IMR-90 (cell line): ENCODE measurements around the gene FBXO44. TPM values are rescaled to one million over a fixed set of nuclear protein-coding genes. Genes with fewer than 3 reads are reported as not detected.

Source experiments
- ATAC-seq: fragments of 200-7000 bp; cut with Tn5 transposase; 2 replicates; pipeline ENCODE4 v1.9.1; 2020; ENCODE audit warnings: low read depth, mild to moderate bottlenecking, moderate library complexity
- BruUV-seq: library from RNA; stranded (reverse); fragments of 400-500 nt; replicated peaks from 2 replicates; lab custom pipeline; 2021; lab: Mats Ljungman, UMichigan
- CTCF ChIA-PET: fragments of 300-600 bp; formaldehyde crosslinking; extraction: SDS; loops from one replicate; lab custom pipeline; 2021; ENCODE audit warnings: antibody characterized with exemption; lab: Yijun Ruan, JAX
- POLR2A ChIA-PET: fragments of 300-600 bp; sonication (Branson Sonifier 250); formaldehyde crosslinking; loops from one replicate; lab custom pipeline; 2022; ENCODE audit warnings: antibody characterized with exemption; ENCODE audit not compliant: unreplicated experiment; lab: Charles Lee
- DNase-seq: peaks from one replicate; pipeline ENCODE4 v3.0.0; 2013
- H2AFZ ChIP-seq: replicated peaks from 2 replicates; pipeline ENCODE3; 2013; ENCODE audit warnings: low read length, mild to moderate bottlenecking; ENCODE audit not compliant: poor library complexity
- H2AK5ac ChIP-seq: 2 replicates; pipeline ENCODE4 v1.6.1; 2013; ENCODE audit warnings: low read depth, low read length, inconsistent platforms
- H2AK9ac ChIP-seq: replicated peaks from 2 replicates; pipeline ENCODE3; 2013; ENCODE audit warnings: mild to moderate bottlenecking, low read depth, low read length, moderate library complexity; ENCODE audit not compliant: poor library complexity
- H2BK120ac ChIP-seq: 2 replicates; pipeline ENCODE4 v1.6.1; 2013; ENCODE audit warnings: low read depth, low read length, inconsistent platforms
- H2BK15ac ChIP-seq: 3 replicates; pipeline ENCODE4 v1.6.1; 2013; ENCODE audit warnings: low read depth, low read length, inconsistent platforms
- H2BK20ac ChIP-seq: 2 replicates; pipeline ENCODE4 v1.6.1; 2013; ENCODE audit warnings: low read depth, mild to moderate bottlenecking, inconsistent platforms, low read length, moderate library complexity
- H2BK5ac ChIP-seq: 2 replicates; pipeline ENCODE4 v1.6.1; 2013; ENCODE audit warnings: mild to moderate bottlenecking, low read depth, low read length, inconsistent platforms; ENCODE audit not compliant: poor library complexity, severe bottlenecking
- H3K14ac ChIP-seq: replicated peaks from 2 replicates; pipeline ENCODE4 v1.6.1; 2013; ENCODE audit warnings: low read depth, low read length, inconsistent platforms
- H3K18ac ChIP-seq: 2 replicates; pipeline ENCODE4 v1.6.1; 2013; ENCODE audit warnings: low read depth, low read length, control low read depth
- H3K23ac ChIP-seq: 2 replicates; pipeline ENCODE4 v1.6.1; 2013; ENCODE audit warnings: low read depth, low read length, inconsistent platforms
- H3K27ac ChIP-seq: 2 replicates; pipeline ENCODE4 v1.5.1; 2013; ENCODE audit warnings: mild to moderate bottlenecking, control low read depth, low read length; ENCODE audit not compliant: insufficient read depth
- H3K27me3 ChIP-seq: 2 replicates; pipeline ENCODE4 v1.6.1; 2013; ENCODE audit warnings: low read length; ENCODE audit not compliant: control insufficient read depth, insufficient read depth
- H3K36me3 ChIP-seq: 2 replicates; pipeline ENCODE4 v1.6.1; 2013; ENCODE audit warnings: low read length, mixed read lengths; ENCODE audit not compliant: control insufficient read depth, insufficient read depth
- H3K4ac ChIP-seq: 2 replicates; pipeline ENCODE4 v1.6.1; 2013; ENCODE audit warnings: low read depth, low read length, inconsistent platforms
- H3K4me1 ChIP-seq: 2 replicates; pipeline ENCODE4 v1.6.1; 2013; ENCODE audit warnings: low read length, mixed read lengths; ENCODE audit not compliant: control insufficient read depth, insufficient read depth
- H3K4me2 ChIP-seq: 2 replicates; pipeline ENCODE4 v1.6.1; 2013; ENCODE audit warnings: low read depth, mild to moderate bottlenecking, control low read depth, low read length, moderate library complexity
- H3K4me3 ChIP-seq: 2 replicates; pipeline ENCODE4 v1.5.1; 2013; ENCODE audit warnings: low read depth, mild to moderate bottlenecking, control low read depth, low read length, moderate library complexity; ENCODE audit not compliant: insufficient read depth
- H3K56ac ChIP-seq: 2 replicates; pipeline ENCODE4 v1.6.1; 2013; ENCODE audit warnings: low read length, inconsistent platforms; ENCODE audit not compliant: insufficient read depth; ENCODE audit errors: extremely low read depth
- H3K79me1 ChIP-seq, 2 experiments: 2 replicates each; pipeline ENCODE4 v1.6.1; 2013; ENCODE audit warnings: low read length in 2 of 2, inconsistent platforms in 1 of 2, low read depth in 1 of 2
- H3K9ac ChIP-seq: 2 replicates; pipeline ENCODE4 v1.6.1; 2013; ENCODE audit warnings: low read depth, low read length, control low read depth
- H3K9me1 ChIP-seq: 2 replicates; pipeline ENCODE4 v1.6.1; 2013; ENCODE audit warnings: low read length, inconsistent platforms; ENCODE audit not compliant: insufficient read depth
- H3K9me3 ChIP-seq: 2 replicates; pipeline ENCODE4 v1.6.1; 2013; ENCODE audit warnings: low read length; ENCODE audit not compliant: control insufficient read depth, insufficient read depth
- H4K20me1 ChIP-seq: 2 replicates; pipeline ENCODE4 v1.6.1; 2013; ENCODE audit warnings: low read length, inconsistent platforms; ENCODE audit not compliant: insufficient read depth
- H4K5ac ChIP-seq: 2 replicates; pipeline ENCODE4 v1.6.1; 2013; ENCODE audit warnings: mild to moderate bottlenecking, low read depth, low read length, control low read depth
- H4K8ac ChIP-seq, 2 experiments: 2 replicates each; pipeline ENCODE4 v1.6.1; 2013; ENCODE audit warnings: low read depth in 2 of 2, low read length in 2 of 2, control low read depth in 1 of 2, inconsistent platforms in 1 of 2
- H4K91ac ChIP-seq: 2 replicates; pipeline ENCODE4 v1.6.1; 2013; ENCODE audit warnings: low read depth, low read length, inconsistent platforms; ENCODE audit not compliant: insufficient read depth
- CHD1 ChIP-seq: IDR thresholded peaks from 2 replicates; pipeline ENCODE4 v1.6.1; 2012; ENCODE audit warnings: low read depth, low read length, improper control_type of control experiment
- FOS ChIP-seq: fragments of 150-350 bp; IDR thresholded peaks from 2 replicates; pipeline ENCODE4 v1.6.1; 2016; ENCODE audit warnings: low read depth, low read length
- MAZ ChIP-seq: IDR thresholded peaks from 2 replicates; pipeline ENCODE4 v1.6.1; 2012; ENCODE audit warnings: low read depth, mild to moderate bottlenecking, low read length, improper control_type of control experiment, moderate library complexity, borderline replicate concordance
- MXI1 ChIP-seq: IDR thresholded peaks from 2 replicates; pipeline ENCODE4 v1.6.1; 2012; ENCODE audit warnings: low read depth, mild to moderate bottlenecking, low read length, moderate library complexity, borderline replicate concordance
- NFE2L2 ChIP-seq: fragments of 150-350 bp; IDR thresholded peaks from 2 replicates; pipeline ENCODE4 v1.6.1; 2016; ENCODE audit warnings: low read depth, mild to moderate bottlenecking, low read length
- RCOR1 ChIP-seq: IDR thresholded peaks from 2 replicates; pipeline ENCODE4 v1.6.1; 2012; ENCODE audit warnings: mild to moderate bottlenecking, low read length, improper control_type of control experiment; ENCODE audit not compliant: insufficient replicate concordance
- RFX5 ChIP-seq: IDR thresholded peaks from 2 replicates; pipeline ENCODE4 v1.8.0; 2012; ENCODE audit warnings: low read depth, mild to moderate bottlenecking, low read length, moderate library complexity
- SMC3 ChIP-seq: fragments of 150-350 bp; IDR thresholded peaks from 2 replicates; pipeline ENCODE4 v1.6.1; 2016; ENCODE audit warnings: low read depth, mild to moderate bottlenecking, antibody characterized with exemption, low read length, moderate library complexity
- WGBS, 2 experiments: methylation state at CpG; one replicate each; pipeline versions ENCODE4 v1.1.5 to v1.1.7; 2013; ENCODE audit warnings: missing lambda C conversion rate in 2 of 2; ENCODE audit not compliant: insufficient read length in 1 of 2; ENCODE audit errors: extremely low coverage in 2 of 2; 5-methylcytosine and 5-hydroxymethylcytosine counted together
- dilution Hi-C: fragments of 300-500 bp; cut with HindIII; formaldehyde crosslinking; loops from one replicate; pipeline ENCODE4 v1.14.3; 2018; ENCODE audit warnings: low sequenced_read_pairs; ENCODE audit not compliant: unreplicated experiment
- in situ Hi-C: fragments of 300-500 bp; cut with MboI; formaldehyde crosslinking; loops from 3 replicates; pipeline ENCODE4 v1.14.3; 2019; ENCODE audit warnings: low sequenced_read_pairs, inconsistent platforms, mixed read lengths
- intact Hi-C: fragments of 100-400 bp; cut with micrococcal nuclease; formaldehyde crosslinking; loops from 2 replicates; pipeline ENCODE4 v1.10.0; 2022
- polyA plus RNA-seq, 3 experiments: library from polyadenylated mRNA; depleted of rRNA; stranded (reverse); fragments of >200 nt; gene quantifications; 2 replicates each; pipeline ENCODE4 v1.2.3, GENCODE V29; 2012; ENCODE audit warnings: low replicate concordance in 1 of 3
- total RNA-seq: library from RNA; depleted of rRNA; stranded (reverse); fragments of >200 nt; gene quantifications from 2 replicates; pipeline ENCODE4 v1.2.3, GENCODE V29; 2012
- TF ChIP-seq, protein P1 (sequence below): conservative IDR thresholded peaks from 2 replicates; pipeline ENCODE4 v1.5.1; 2012; ENCODE audit warnings: mild to moderate bottlenecking, low read depth, low read length, improper control_type of control experiment

FBXO44 gene
- total and polyA plus RNA-seq, 2 of the 4 experiments (the other 2 are of a cell fraction): 9.3 to 25.5 TPM

DNA sequence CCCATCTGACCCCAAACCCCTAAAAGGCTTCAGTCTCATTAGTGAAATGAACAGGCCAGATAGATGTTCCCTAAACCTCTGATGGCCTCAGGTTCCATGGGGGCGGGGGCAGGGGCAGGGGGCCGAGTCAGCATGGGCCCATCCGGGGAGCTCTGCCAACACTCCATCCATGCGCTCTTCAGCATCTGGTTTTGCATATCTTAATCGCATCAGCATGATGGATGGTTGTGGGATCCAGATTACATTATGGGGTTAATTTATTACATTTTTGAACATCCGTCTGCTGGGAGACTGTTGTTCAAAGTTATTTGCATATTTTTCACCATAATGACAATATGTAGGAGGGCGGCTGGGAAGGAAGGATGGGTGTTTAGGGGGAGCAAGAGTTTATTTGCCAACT, 29.4 kb downstream of the FBXO44 start:
- no peak overlapping the region for H3K18ac ChIP-seq
- peak overlapping the region; percentile 37 for H2AK9ac ChIP-seq
- no peak overlapping the region for H3K27ac ChIP-seq
- H3K9me3 ChIP-seq: no peaks in the 10 kb centered on the region
- WGBS, 2 experiments: no CpG with 5 or more reads among the region's 7 CpGs
- H2BK5ac ChIP-seq: no peak overlapping the region
- peaks cover 3% of the 10 kb centered on the region for H3K4me1 ChIP-seq
- peaks cover 3 to 17% of the 10 kb centered on the region in 2 experiments; a peak in 3 of 4 replicates for H3K79me1 ChIP-seq
- H3K9ac ChIP-seq: no peak overlapping the region
- no peak overlapping the region for H2BK120ac ChIP-seq
- H2BK20ac ChIP-seq: no peak overlapping the region
- H2AK5ac ChIP-seq: no peak overlapping the region
- intact Hi-C loops: loop anchor here (5.0 kb wide), 1 partner anchor 118 kb away; no protein-coding TSS in a partner anchor
- no peak overlapping the region for H3K14ac ChIP-seq
- ChIA-PET CTCF (no interaction called here), POLR2A (interaction anchor here (0.6 kb wide), 1 partner anchor 513 kb away, joined by 11 read pairs; no protein-coding TSS in a partner anchor)
- dilution Hi-C loops: no loop called here
- peaks cover 9% of the 10 kb centered on the region for H3K27me3 ChIP-seq
- no peaks in the 10 kb centered on the region for H4K20me1 ChIP-seq
- no peak overlapping the region for H2BK15ac ChIP-seq
- TF ChIP-seq RCOR1 (no peak), CHD1 (no peak), NFE2L2 (no peak), RFX5 (no peak), FOS (no peak), MXI1 (no peak), SMC3 (no peak), MAZ (no peak)
- TF ChIP-seq, protein P1, sequence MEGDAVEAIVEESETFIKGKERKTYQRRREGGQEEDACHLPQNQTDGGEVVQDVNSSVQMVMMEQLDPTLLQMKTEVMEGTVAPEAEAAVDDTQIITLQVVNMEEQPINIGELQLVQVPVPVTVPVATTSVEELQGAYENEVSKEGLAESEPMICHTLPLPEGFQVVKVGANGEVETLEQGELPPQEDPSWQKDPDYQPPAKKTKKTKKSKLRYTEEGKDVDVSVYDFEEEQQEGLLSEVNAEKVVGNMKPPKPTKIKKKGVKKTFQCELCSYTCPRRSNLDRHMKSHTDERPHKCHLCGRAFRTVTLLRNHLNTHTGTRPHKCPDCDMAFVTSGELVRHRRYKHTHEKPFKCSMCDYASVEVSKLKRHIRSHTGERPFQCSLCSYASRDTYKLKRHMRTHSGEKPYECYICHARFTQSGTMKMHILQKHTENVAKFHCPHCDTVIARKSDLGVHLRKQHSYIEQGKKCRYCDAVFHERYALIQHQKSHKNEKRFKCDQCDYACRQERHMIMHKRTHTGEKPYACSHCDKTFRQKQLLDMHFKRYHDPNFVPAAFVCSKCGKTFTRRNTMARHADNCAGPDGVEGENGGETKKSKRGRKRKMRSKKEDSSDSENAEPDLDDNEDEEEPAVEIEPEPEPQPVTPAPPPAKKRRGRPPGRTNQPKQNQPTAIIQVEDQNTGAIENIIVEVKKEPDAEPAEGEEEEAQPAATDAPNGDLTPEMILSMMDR: no peak
- no peak overlapping the region for H4K5ac ChIP-seq
- in situ Hi-C loops: no loop called here
- H3K4me2 ChIP-seq: no peak overlapping the region
- no peak overlapping the region for H3K56ac ChIP-seq
- BruUV-seq: no TSS peak
- no peak for ATAC-seq
- H3K36me3 ChIP-seq: no peaks in the 10 kb centered on the region; the same call in 1 of the 2 replicates
- 0 out of 2 replicates have a peak, but pooled peaks cover 2% of the 10 kb centered on the region for H3K9me1 ChIP-seq
- no peak overlapping the region for H4K91ac ChIP-seq
- no peak for DNase-seq
- H3K4me3 ChIP-seq: no peak overlapping the region
- H4K8ac ChIP-seq: no peak overlapping the region
- no peak overlapping the region for H3K23ac ChIP-seq
- no peak overlapping the region for H2AFZ ChIP-seq
- no peak overlapping the region for H3K4ac ChIP-seq
